ENCODE results near the gene DNTTIP2. TPM values are rescaled to one million over a fixed set of nuclear protein-coding genes. Genes with fewer than 3 reads are reported as not detected.

DNTTIP2 gene
- total and polyA plus RNA-seq, 4 donors, result 30.8 to 55.6 (median 41.5) TPM

DNA sequence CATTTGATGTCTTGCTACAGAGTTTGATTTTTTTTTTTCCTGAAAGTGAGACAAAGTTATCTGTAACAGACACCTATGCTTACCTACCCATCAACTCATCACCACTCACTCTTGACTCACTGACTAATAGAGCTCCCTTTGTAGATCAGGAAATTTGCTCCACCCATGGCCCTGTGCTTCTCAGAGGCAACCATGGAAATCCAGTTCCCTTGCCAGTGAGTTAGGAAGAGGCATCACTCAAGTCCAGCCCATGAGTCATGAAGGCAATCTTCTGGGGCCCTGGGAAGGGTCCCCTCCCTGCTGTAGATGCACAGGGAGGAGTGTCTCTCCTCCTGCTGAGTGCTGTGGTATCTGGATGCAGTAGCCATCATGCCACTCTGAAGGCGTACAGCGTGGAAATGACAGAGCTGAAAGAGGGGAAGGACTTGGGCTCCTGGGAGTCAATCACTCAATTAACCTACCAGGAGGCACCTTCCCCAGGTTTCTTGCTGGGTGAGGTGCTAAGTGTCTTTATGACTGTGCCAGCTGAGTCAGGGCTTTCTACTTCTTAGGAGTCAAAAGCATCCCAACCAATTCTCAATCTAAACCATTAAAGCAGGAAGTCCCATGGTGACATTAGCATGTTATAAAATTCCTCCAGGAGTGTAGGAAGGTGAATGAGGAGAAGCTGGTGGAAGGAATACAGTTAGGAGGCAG is 56.1 kb downstream of the DNTTIP2 start:
- WGBS, 2 donors, result 100% methylated on average over 2 of the region's 2 CpGs; no CpG with 5 or more reads in 1 of the 2 donors
- H3K27ac ChIP-seq (ENCODE audit: low read depth in 1 of 2, low read length in 2 of 2), result no peak overlapping the region
- ATAC-seq (ENCODE audit: low FRiP score) (no peak), DNase-seq (no peak)
- H3K36me3 ChIP-seq (ENCODE audit: control insufficient read depth in 1 of 2, insufficient read depth in 2 of 2, low read length in 1 of 2), result no peaks in the 10 kb centered on the region
- no peaks in the 10 kb centered on the region for H3K9me3 ChIP-seq (ENCODE audit: control insufficient read depth, low read length)
- intact Hi-C loops (cut with DNase I), result no loop called here
- H3K4me1 ChIP-seq (ENCODE audit: control insufficient read depth in 1 of 2, insufficient read depth in 2 of 2, low read length in 2 of 2), result no peaks in the 10 kb centered on the region
- H3K4me3 ChIP-seq (ENCODE audit: low read length in 2 of 2), result no peak overlapping the region
- H3K27me3 ChIP-seq (ENCODE audit: control insufficient read depth in 1 of 2, insufficient read depth in 2 of 2, low read length in 1 of 2), result no peaks in the 10 kb centered on the region

GRCh38 chr1:93821423-93822144 is 57.4 kb downstream of the DNTTIP2 start:
- no peaks in the 10 kb centered on the region for H3K36me3 ChIP-seq (ENCODE audit: control insufficient read depth in 1 of 2, insufficient read depth in 2 of 2, low read length in 1 of 2)
- no peaks in the 10 kb centered on the region for H3K27me3 ChIP-seq (ENCODE audit: control insufficient read depth in 1 of 2, insufficient read depth in 2 of 2, low read length in 1 of 2)
- H3K27ac ChIP-seq (ENCODE audit: low read depth in 1 of 2, low read length in 2 of 2), result no peak overlapping the region
- ATAC-seq (ENCODE audit: low FRiP score) (no peak), DNase-seq (no peak)
- no peaks in the 10 kb centered on the region for H3K9me3 ChIP-seq (ENCODE audit: control insufficient read depth, low read length)
- intact Hi-C loops (cut with DNase I), result no loop called here
- WGBS, 2 donors, result 41 to 53% methylated on average over 4 of the region's 4 CpGs
- H3K4me3 ChIP-seq (ENCODE audit: low read length in 2 of 2), result no peak overlapping the region
- H3K4me1 ChIP-seq (ENCODE audit: control insufficient read depth in 1 of 2, insufficient read depth in 2 of 2, low read length in 2 of 2), result no peaks in the 10 kb centered on the region

- H3K27me3 ChIP-seq (ENCODE audit: control insufficient read depth in 1 of 2, insufficient read depth in 2 of 2, low read length in 1 of 2), result no peaks in the 10 kb centered on the region
- intact Hi-C loops (cut with DNase I), result no loop called here
- no peaks in the 10 kb centered on the region for H3K36me3 ChIP-seq (ENCODE audit: control insufficient read depth in 1 of 2, insufficient read depth in 2 of 2, low read length in 1 of 2)
- H3K9me3 ChIP-seq (ENCODE audit: control insufficient read depth, low read length), result no peaks in the 10 kb centered on the region
- no peak overlapping the region for H3K27ac ChIP-seq (ENCODE audit: low read depth in 1 of 2, low read length in 2 of 2)
- WGBS, 2 donors, result 76 to 83% methylated on average over 10 of the region's 10 CpGs
- no peaks in the 10 kb centered on the region for H3K4me1 ChIP-seq (ENCODE audit: control insufficient read depth in 1 of 2, insufficient read depth in 2 of 2, low read length in 2 of 2)
- H3K4me3 ChIP-seq (ENCODE audit: low read length in 2 of 2), result no peak overlapping the region
- ATAC-seq (ENCODE audit: low FRiP score) (no peak), DNase-seq (no peak)
Observed at GRCh38 chr1:93820554-93821422, 58.2 kb downstream of the DNTTIP2 start.

GRCh38 chr1:93818570-93818959 is 60.4 kb downstream of the DNTTIP2 start:
- intact Hi-C loops (cut with DNase I), result loop anchor here in 1 of 2 donors (10.0 kb wide), 1 partner anchor 374 kb away; the partner anchor contains the start of gene FNBP1L
- Histone ChIP-seq H3K27ac (ENCODE audit: low read depth in 1 of 2, low read length in 2 of 2) (no peak overlapping the region), H3K27me3 (ENCODE audit: control insufficient read depth in 1 of 2, insufficient read depth in 2 of 2, low read length in 1 of 2) (no peaks in the 10 kb centered on the region), H3K36me3 (ENCODE audit: control insufficient read depth in 1 of 2, insufficient read depth in 2 of 2, low read length in 1 of 2) (no peaks in the 10 kb centered on the region), H3K4me1 (ENCODE audit: control insufficient read depth in 1 of 2, insufficient read depth in 2 of 2, low read length in 2 of 2) (no peaks in the 10 kb centered on the region), H3K9me3 (ENCODE audit: control insufficient read depth, low read length) (no peaks in the 10 kb centered on the region), H3K4me3 (ENCODE audit: low read length in 2 of 2) (no peak overlapping the region)
- ATAC-seq (ENCODE audit: low FRiP score) (no peak), DNase-seq (no peak)

- no peaks in the 10 kb centered on the region for H3K27me3 ChIP-seq (ENCODE audit: control insufficient read depth in 1 of 2, insufficient read depth in 2 of 2, low read length in 1 of 2)
- intact Hi-C loops (cut with DNase I), result loop anchor here in 1 of 2 donors (10.0 kb wide), 1 partner anchor 373 kb away; the partner anchor contains the start of gene FNBP1L
- no peak overlapping the region for H3K4me3 ChIP-seq (ENCODE audit: low read length in 2 of 2)
- DNase-seq (peak in 1 of 2 donors; percentile 56), ATAC-seq (ENCODE audit: low FRiP score) (no peak)
- no peaks in the 10 kb centered on the region for H3K4me1 ChIP-seq (ENCODE audit: control insufficient read depth in 1 of 2, insufficient read depth in 2 of 2, low read length in 2 of 2)
- H3K36me3 ChIP-seq (ENCODE audit: control insufficient read depth in 1 of 2, insufficient read depth in 2 of 2, low read length in 1 of 2), result no peaks in the 10 kb centered on the region
- no peak overlapping the region for H3K27ac ChIP-seq (ENCODE audit: low read depth in 1 of 2, low read length in 2 of 2)
- H3K9me3 ChIP-seq (ENCODE audit: control insufficient read depth, low read length), result no peaks in the 10 kb centered on the region
- WGBS, 2 donors, result 89 to 90% methylated on average over 12 of the region's 12 CpGs
Observed at GRCh38 chr1:93817819-93818569, 61.0 kb downstream of the DNTTIP2 start.

- Histone ChIP-seq H3K36me3 (ENCODE audit: control insufficient read depth in 1 of 2, insufficient read depth in 2 of 2, low read length in 1 of 2) (no peaks in the 10 kb centered on the region), H3K27me3 (ENCODE audit: control insufficient read depth in 1 of 2, insufficient read depth in 2 of 2, low read length in 1 of 2) (no peaks in the 10 kb centered on the region), H3K4me1 (ENCODE audit: control insufficient read depth in 1 of 2, insufficient read depth in 2 of 2, low read length in 2 of 2) (no peaks in the 10 kb centered on the region), H3K4me3 (ENCODE audit: low read length in 2 of 2) (no peak overlapping the region), H3K9me3 (ENCODE audit: control insufficient read depth, low read length) (no peaks in the 10 kb centered on the region), H3K27ac (ENCODE audit: low read depth in 1 of 2, low read length in 2 of 2) (no peak overlapping the region)
- intact Hi-C loops (cut with DNase I), result loop anchor here in 1 of 2 donors (10.0 kb wide), 1 partner anchor 372 kb away; the partner anchor contains the start of gene FNBP1L
- WGBS, 2 donors, result 35 to 61% methylated on average over 3 of the region's 3 CpGs
- ATAC-seq (ENCODE audit: low FRiP score) (no peak), DNase-seq (no peak)
Observed at GRCh38 chr1:93816970-93817678, 61.9 kb downstream of the DNTTIP2 start.

All from aorta (tissue), 5 donors.